Activated CD4-positive, alpha-beta memory T cell treated with anti-CD3 and anti-CD28 coated beads for 36 hours (primary cell): Measurements from ENCODE around the gene CLCN3. TPM values are rescaled to one million over a fixed set of nuclear protein-coding genes. Genes with fewer than 3 reads are reported as not detected.
"Not testable (repeated sequence)": the region's sequence is repeated elsewhere in the genome, so short reads cannot be mapped to it uniquely, and the experiment has no call there.

ENCODE experiments used
- CTCF ChIA-PET: fragments of 350-600 bp; sonication (Branson Sonifier 250); formaldehyde crosslinking; loops from one replicate; lab custom pipeline; 2021; ENCODE audit warnings: antibody characterized with exemption, inconsistent platforms; lab: Charles Lee
- POLR2A ChIA-PET: fragments of 350-600 bp; sonication (Branson Sonifier 250); formaldehyde crosslinking; loops from one replicate; lab custom pipeline; 2021; ENCODE audit warnings: antibody characterized with exemption; lab: Charles Lee
- DNase-seq: peaks from one replicate; pipeline ENCODE4 v3.0.0-alpha.2; 2020
- H3K27ac Mint-ChIP-seq: one replicate; pipeline ENCODE4 v1.8.0; 2021; ENCODE audit warnings: mixed read lengths
- H3K27me3 Mint-ChIP-seq: one replicate; pipeline ENCODE4 v1.8.0; 2021; ENCODE audit warnings: mixed read lengths
- H3K36me3 Mint-ChIP-seq: one replicate; pipeline ENCODE4 v1.8.0; 2021; ENCODE audit warnings: mixed read lengths
- H3K4me1 Mint-ChIP-seq: one replicate; pipeline ENCODE4 v1.8.0; 2021; ENCODE audit warnings: low read depth, mixed read lengths
- H3K4me3 Mint-ChIP-seq: one replicate; pipeline ENCODE4 v1.8.0; 2021; ENCODE audit warnings: mild to moderate bottlenecking, mixed read lengths
- H3K9me3 Mint-ChIP-seq: one replicate; pipeline ENCODE4 v1.8.0; 2021; ENCODE audit warnings: mixed read lengths
- intact Hi-C: fragments of 100-400 bp; cut with micrococcal nuclease; formaldehyde crosslinking; loops from one replicate; pipeline ENCODE4 v1.15.1; 2023
- total RNA-seq, 2 experiments: library from RNA; stranded (reverse); gene quantifications; one replicate each; pipeline ENCODE4 v1.2.3, GENCODE V29; 2021

CLCN3 gene
- total RNA-seq, 2 experiments from 2014 or later = 17.3 to 18.6 TPM

DNA sequence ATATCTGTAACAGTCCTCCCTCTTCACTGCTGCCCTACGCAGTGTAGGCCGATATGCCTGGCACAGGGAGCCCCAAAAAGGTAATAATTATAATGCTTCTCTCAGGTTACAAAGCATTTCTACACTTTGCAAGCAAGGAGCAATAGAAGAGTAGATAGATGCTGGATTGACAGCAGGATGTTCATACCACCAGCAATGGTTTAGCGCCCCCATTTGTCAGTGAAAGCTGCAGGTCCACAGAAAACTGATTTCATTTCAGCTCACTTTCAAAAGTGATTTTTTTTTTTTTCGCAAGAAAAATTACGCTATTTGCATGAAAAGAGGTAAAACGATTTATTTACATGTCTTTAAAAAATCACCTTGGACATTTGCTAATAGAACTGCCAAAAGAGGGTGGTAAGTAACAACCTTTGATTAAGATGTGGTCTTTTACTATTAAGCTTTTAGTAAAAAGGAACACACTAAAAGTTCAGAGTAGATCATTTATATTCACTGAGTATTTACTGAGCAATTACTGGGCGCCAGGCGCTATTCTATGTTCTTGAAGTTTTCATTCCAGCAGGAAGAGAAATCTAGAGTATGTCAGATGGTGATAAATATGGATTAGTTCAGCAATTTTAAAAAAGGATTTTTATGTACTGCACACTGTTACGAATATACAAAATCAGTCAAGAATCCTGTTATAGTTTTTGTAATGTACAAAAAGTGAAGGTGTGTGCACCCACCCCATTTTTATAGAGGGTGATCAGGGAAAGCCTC lies 103.0 kb downstream of the CLCN3 start:
- no peak overlapping the region for H3K27ac Mint-ChIP-seq
- peaks cover 2% of the 10 kb centered on the region for H3K36me3 Mint-ChIP-seq
- no peak for DNase-seq
- intact Hi-C loops = loop anchor here (1.0 to 5.0 kb wide), 2 partner anchors 34 to 111 kb away; partner anchors contain the start of genes HPF1 and NEK1
- H3K9me3 Mint-ChIP-seq = no peaks in the 10 kb centered on the region
- ChIA-PET CTCF (interaction anchor here (0.7 to 1.0 kb wide), 2 partner anchors 9 to 304 kb away, joined by 4 read pairs; no protein-coding TSS in a partner anchor), POLR2A (interaction anchor here (0.6 kb wide), 1 partner anchor 17 kb away, joined by 3 read pairs; no protein-coding TSS in a partner anchor)
- H3K4me3 Mint-ChIP-seq = no peak overlapping the region
- no peaks in the 10 kb centered on the region for H3K27me3 Mint-ChIP-seq
- H3K4me1 Mint-ChIP-seq = peaks cover 11% of the 10 kb centered on the region

DNA sequence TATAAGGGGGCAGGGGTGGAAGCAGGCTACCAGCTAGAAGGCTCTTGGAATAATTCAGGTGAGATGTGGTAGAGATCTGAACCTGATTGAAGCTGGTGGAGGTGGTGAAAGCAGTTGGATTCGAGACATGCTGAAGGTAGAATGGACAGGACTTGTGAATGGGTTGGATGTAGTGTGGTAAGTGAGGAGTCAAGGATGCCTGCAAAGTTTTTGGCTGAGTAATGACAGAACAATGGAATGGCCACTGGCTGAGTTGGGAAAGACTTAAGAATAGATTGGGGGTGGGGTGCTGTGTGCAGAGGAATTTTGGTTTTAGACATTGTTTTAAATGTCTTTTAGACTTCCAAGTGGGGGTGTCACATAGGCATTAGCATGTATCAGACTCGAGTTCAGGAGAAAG lies 103.9 kb downstream of the CLCN3 start:
- Mint-ChIP-seq H3K4me1 (peaks cover 11% of the 10 kb centered on the region), H3K4me3 (no peak overlapping the region), H3K9me3 (no peaks in the 10 kb centered on the region), H3K27ac (no peak overlapping the region), H3K27me3 (no peaks in the 10 kb centered on the region), H3K36me3 (peaks cover 4% of the 10 kb centered on the region)
- intact Hi-C loops = loop anchor here (5.0 kb wide), 1 partner anchor 33 kb away; the partner anchor contains the start of gene HPF1
- DNase-seq = no peak
- POLR2A ChIA-PET = no interaction called here
- CTCF ChIA-PET = no interaction called here

DNA sequence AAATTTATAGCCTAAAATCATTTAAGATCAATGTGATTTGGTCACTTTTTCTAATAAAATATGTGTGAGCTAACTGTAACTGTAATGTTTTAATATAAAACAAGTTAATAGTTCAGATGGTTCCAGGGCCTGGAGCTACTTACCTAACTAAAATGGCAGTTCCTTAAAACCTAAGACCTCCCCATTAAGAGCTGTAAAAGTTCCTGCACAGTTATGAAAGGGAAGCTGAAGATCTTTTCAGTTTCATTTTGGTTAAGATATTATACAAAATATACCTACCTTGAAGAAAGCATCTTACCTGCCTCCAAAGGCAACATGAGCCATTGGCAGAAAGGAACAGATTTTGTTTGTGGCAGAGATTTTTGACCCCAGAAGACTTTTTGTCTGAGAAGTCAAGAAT lies 107.2 kb downstream of the CLCN3 start:
- ChIA-PET POLR2A (no interaction called here), CTCF (interaction anchor here (1.5 kb wide), 1 partner anchor 114 kb away, joined by 6 read pairs; no protein-coding TSS in a partner anchor)
- Mint-ChIP-seq H3K4me1 (no peaks in the 10 kb centered on the region), H3K27ac (peak overlapping the region; percentile 9), H3K36me3 (peaks cover 15% of the 10 kb centered on the region), H3K27me3 (no peaks in the 10 kb centered on the region), H3K9me3 (no peaks in the 10 kb centered on the region), H3K4me3 (no peak overlapping the region)
- no peak for DNase-seq
- intact Hi-C loops = no loop called here

DNA sequence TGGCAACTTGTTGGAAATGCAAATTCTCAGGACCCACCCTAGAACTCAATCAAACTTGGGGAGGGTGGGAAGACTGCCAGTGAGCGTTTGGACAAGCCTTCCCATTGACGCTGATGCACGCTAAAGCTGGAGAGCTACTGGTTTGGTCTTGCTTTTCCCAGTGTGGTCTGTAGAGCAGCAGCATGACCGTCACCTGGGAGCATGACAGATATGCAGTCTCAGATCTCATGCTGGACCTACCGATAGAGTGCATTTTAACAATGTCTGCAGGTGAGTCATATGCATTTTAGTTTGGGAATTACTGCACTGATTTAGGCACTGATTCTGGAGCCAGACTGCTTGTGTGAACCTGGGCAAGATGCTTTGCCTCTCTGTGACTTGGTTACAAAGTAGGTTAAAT lies 110.2 kb downstream of the CLCN3 start:
- peaks cover 18% of the 10 kb centered on the region for H3K36me3 Mint-ChIP-seq
- intact Hi-C loops = no loop called here
- H3K27ac Mint-ChIP-seq = no peak overlapping the region
- DNase-seq = no peak
- ChIA-PET CTCF (no interaction called here), POLR2A (no interaction called here)
- no peak overlapping the region for H3K4me3 Mint-ChIP-seq
- H3K27me3 Mint-ChIP-seq = no peaks in the 10 kb centered on the region
- no peaks in the 10 kb centered on the region for H3K9me3 Mint-ChIP-seq
- H3K4me1 Mint-ChIP-seq = no peaks in the 10 kb centered on the region

DNA sequence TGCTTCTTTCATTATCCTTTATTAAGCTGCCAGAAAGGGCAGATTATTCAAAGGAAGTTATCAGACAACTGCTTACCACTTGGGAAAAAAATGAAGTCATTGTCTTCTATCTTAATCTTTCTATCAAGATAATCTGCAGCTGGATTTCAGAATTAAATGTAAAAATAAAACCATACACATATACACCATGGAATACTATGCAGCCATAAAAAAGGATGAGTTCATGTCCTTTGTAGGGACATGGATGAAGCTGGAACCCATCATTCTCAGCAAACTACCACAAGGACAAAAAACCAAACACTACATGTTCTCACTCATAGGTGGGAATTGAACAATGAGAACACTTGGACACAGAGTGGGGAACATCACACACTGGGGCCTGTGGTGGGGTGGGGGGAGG lies 118.2 kb downstream of the CLCN3 start:
- H3K4me1 Mint-ChIP-seq, DNase-seq, H3K27ac Mint-ChIP-seq, H3K4me3 Mint-ChIP-seq, H3K27me3 Mint-ChIP-seq, H3K9me3 Mint-ChIP-seq, POLR2A ChIA-PET, intact Hi-C loops: not testable (repeated sequence)
- CTCF ChIA-PET = interaction anchor here (0.8 kb wide), 1 partner anchor 118 kb away, joined by 4 read pairs; the partner anchor contains the start of gene CLCN3
- peaks cover 32% of the 10 kb centered on the region for H3K36me3 Mint-ChIP-seq

DNA sequence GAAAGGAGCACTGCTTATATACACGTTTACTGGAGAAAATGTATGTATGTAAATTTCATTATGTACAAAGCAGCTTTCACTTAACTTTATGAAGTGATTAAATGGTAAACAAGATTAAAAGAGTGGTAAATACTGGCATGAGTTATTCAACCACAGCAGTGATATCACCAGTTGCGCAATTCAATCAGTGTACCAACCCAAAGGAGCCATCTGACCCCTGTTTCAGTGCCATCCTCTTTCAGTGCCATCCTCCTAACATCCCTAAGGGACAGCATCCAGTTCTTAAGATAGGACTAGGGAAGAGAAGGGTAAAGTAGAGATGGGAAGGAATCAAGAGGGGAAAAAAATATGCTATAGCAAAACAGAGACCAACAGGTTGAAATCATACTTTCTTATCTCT lies 121.2 kb downstream of the CLCN3 start:
- Mint-ChIP-seq H3K27me3 (no peaks in the 10 kb centered on the region), H3K9me3 (peaks cover 2% of the 10 kb centered on the region), H3K36me3 (peaks cover 28% of the 10 kb centered on the region), H3K27ac (no peak overlapping the region), H3K4me3 (no peak overlapping the region), H3K4me1 (no peaks in the 10 kb centered on the region)
- ChIA-PET POLR2A (no interaction called here), CTCF (interaction anchor here (1.0 to 1.4 kb wide), 2 partner anchors 69 to 128 kb away, joined by 3 to 4 read pairs; no protein-coding TSS in a partner anchor)
- intact Hi-C loops = no loop called here
- DNase-seq = no peak

DNA sequence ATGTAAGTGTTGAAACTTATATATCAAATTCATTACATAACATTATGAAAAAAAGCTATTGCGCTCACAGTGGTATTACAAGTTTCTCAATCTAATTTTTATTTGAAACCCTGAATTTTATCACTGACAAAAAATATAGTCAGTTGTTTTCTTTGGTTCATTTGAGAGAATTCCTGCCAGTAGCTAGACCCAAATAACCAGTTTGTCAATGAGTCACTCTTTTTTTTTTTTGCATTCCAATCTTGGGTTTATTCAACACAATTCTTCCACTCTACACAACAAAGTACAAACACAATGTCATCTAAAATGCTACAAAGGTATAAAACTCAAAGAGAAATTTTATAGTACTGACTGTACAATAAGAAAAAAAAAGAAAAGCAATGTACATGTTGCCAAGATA lies 124.2 kb downstream of the CLCN3 start:
- DNase-seq = no peak
- Mint-ChIP-seq H3K4me3 (no peak overlapping the region), H3K27me3 (no peaks in the 10 kb centered on the region), H3K27ac (no peak overlapping the region), H3K36me3 (peaks cover 19% of the 10 kb centered on the region), H3K9me3 (no peaks in the 10 kb centered on the region), H3K4me1 (no peaks in the 10 kb centered on the region)
- intact Hi-C loops = no loop called here
- CTCF ChIA-PET = no interaction called here
- POLR2A ChIA-PET = no interaction called here

DNA sequence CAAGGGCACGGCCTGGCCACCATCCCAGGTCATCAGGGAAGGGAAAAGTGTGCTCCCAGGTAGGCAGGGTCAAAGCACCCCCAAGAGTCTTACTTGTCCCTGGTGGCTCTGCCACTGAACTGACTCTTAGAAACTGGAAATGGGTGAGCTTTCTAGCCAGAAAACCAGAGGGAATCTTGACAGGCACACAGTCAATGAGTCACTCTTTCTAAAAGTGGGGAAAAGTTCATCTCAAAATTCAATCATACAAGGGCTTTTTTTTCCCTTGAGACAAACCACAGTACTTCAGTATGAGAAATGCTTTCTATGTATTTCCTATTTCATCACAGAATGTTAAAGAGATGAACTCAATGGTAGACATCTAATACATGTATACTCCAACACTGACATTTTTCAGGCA lies 124.9 kb downstream of the CLCN3 start:
- intact Hi-C loops = no loop called here
- no peak overlapping the region for H3K27ac Mint-ChIP-seq
- H3K4me3 Mint-ChIP-seq = no peak overlapping the region
- DNase-seq = no peak
- no peaks in the 10 kb centered on the region for H3K27me3 Mint-ChIP-seq
- H3K9me3 Mint-ChIP-seq = no peaks in the 10 kb centered on the region
- ChIA-PET POLR2A (no interaction called here), CTCF (no interaction called here)
- H3K4me1 Mint-ChIP-seq = no peaks in the 10 kb centered on the region
- H3K36me3 Mint-ChIP-seq = peaks cover 21% of the 10 kb centered on the region

DNA sequence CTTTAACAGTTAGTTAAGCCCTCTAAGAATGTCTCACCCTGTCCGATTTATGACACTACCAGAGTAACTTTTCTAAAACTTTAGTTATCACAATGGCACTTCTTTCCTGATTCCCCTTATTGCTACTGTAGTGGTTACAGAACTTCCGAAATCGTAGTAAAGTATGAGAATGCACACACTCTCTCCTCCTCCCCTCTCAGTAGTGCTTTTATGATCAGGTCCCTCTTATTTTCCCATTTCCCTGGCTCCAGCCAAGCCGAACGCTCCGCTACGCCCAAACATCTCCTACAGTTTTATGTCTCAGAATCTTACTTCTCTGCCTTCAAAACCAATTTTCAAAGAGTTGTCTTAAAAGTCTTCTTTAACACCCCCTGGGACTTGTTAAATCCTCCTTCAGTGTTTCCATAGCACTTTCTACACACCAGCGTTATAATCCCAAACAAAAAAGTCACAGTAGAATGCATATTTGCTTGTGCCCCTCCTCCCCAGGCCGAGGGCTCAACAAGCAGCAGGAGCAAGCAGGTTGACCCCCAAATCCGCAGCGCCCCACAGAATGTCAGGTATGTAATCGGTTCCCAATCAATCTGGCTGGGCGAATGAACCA lies 136.7 kb downstream of the CLCN3 start:
- CTCF ChIA-PET = interaction anchor here (0.7 kb wide), 1 partner anchor 19 kb away, joined by 3 read pairs; no protein-coding TSS in a partner anchor
- POLR2A ChIA-PET = interaction anchor here (0.6 kb wide), 1 partner anchor 141 kb away, joined by 3 read pairs; no protein-coding TSS in a partner anchor
- intact Hi-C loops = loop anchor here (1.0 to 5.0 kb wide), 5 partner anchors 34 to 1246 kb away; partner anchors contain the start of genes CBR4 and NEK1

DNA sequence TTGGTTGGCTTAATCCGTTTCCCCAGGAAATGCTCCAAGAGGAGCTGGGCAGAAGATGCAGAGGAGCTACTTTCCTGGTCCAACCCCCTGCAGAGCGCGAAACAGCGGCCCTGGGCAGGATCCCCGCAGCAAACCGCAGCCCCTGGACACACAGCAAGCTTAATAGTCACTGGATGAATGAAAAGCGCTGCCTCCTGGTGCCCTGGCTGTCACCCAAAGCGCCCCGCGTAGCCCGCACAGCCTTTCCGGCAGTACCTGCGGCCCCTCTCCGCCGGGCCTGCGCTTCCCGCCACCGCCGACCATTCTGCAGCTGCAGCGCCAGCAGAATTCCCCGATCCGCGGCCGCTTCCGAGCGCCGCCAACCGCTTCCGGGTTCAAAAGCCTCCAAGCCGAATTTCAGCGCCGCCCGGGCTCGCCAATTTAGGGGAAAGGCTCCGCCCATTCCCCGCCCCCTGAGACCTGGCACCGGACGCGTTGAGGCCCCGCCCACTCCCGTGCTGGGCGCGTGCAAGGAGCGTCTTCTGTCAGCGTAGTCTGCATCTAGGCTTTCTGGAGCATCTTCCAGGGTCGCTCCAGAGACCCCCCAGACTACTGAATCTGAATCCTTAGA lies 137.3 kb downstream of the CLCN3 start, which contains the start of gene HPF1:
TSS of gene HPF1 (minus strand) at position 370 of the 610 bp plus-strand sequence. CDS start at position 303, 67 bp downstream.
- no peaks in the 10 kb centered on the region for H3K9me3 Mint-ChIP-seq
- H3K27me3 Mint-ChIP-seq = no peaks in the 10 kb centered on the region
- CTCF ChIA-PET = interaction anchor here (0.7 kb wide), 1 partner anchor 18 kb away, joined by 3 read pairs; no protein-coding TSS in a partner anchor
- H3K36me3 Mint-ChIP-seq = no peaks in the 10 kb centered on the region
- peak; percentile 97 for DNase-seq
- intact Hi-C loops = loop anchor here (1.0 to 5.0 kb wide), 7 partner anchors 34 to 1247 kb away; partner anchors contain the start of genes CBR4 and NEK1
- peaks cover 24% of the 10 kb centered on the region for H3K4me1 Mint-ChIP-seq
- H3K27ac Mint-ChIP-seq = peak within 1 kb of the TSS; percentile 70
- peak within 1 kb of the TSS; percentile 83 for H3K4me3 Mint-ChIP-seq
- POLR2A ChIA-PET = interaction anchor here (0.6 kb wide), 1 partner anchor 142 kb away, joined by 3 read pairs; no protein-coding TSS in a partner anchor

More for the DNA sequence above, 136.7 kb downstream of the CLCN3 start:
- Mint-ChIP-seq H3K4me3 (peak overlapping the region; percentile 83), H3K36me3 (no peaks in the 10 kb centered on the region), H3K9me3 (no peaks in the 10 kb centered on the region), H3K27me3 (no peaks in the 10 kb centered on the region), H3K27ac (peak overlapping the region; percentile 70), H3K4me1 (peaks cover 24% of the 10 kb centered on the region)
- peak; percentile 18 for DNase-seq

DNA sequence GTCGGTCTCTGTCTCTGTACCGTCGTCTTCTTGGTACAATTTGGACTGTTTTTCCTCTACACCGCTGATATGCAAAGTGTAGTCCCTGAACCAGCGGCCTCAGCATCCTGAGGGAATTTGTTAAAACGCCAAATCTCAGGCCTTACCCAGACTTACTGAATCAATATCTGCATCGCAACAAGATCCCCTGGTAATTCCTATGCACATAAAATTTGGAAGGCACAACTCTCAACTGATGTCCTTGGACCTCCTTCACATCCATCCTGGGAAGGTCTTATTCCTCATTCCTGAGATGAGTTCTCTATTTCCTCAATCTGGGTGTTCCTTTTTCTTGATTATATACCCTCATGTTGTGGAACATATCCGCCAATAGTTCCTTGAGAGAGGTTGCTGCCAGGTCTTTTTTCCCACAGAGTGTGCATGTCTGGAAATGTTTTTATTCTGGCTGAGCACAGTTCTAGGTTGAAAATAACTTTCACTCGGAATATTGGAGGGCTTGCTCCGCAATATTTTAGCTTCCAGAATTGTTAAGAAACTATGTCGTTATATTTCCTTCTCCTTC lies 138.1 kb downstream of the CLCN3 start:
- ChIA-PET CTCF (interaction anchor here (1.6 kb wide), 1 partner anchor 52 kb away, joined by 4 read pairs; no protein-coding TSS in a partner anchor), POLR2A (no interaction called here)
- Mint-ChIP-seq H3K27ac (peak overlapping the region; percentile 16), H3K4me3 (peak overlapping the region; percentile 20), H3K27me3 (no peaks in the 10 kb centered on the region), H3K4me1 (peaks cover 24% of the 10 kb centered on the region), H3K9me3 (no peaks in the 10 kb centered on the region), H3K36me3 (no peaks in the 10 kb centered on the region)
- no peak for DNase-seq
- intact Hi-C loops = loop anchor here (1.0 to 5.0 kb wide), 3 partner anchors 36 to 269 kb away; no protein-coding TSS in a partner anchor
